HL-60 (cell line): Measurements from ENCODE around the gene DDIT3.

Experiments used
- CTCF ChIP-seq: IDR thresholded peaks from one replicate; pipeline ENCODE4 v1.5.1; 2011; ENCODE audit warnings: low read length, control low read depth, inconsistent platforms; ENCODE audit not compliant: insufficient read depth
- GABPA ChIP-seq: IDR thresholded peaks from 2 replicates; pipeline ENCODE4 v1.6.1; 2012; ENCODE audit warnings: low read depth
- POLR2AphosphoS5 ChIP-seq: IDR thresholded peaks from 2 replicates; pipeline ENCODE4 v1.6.1; 2012; ENCODE audit warnings: low read depth
- REST ChIP-seq: IDR thresholded peaks from 2 replicates; pipeline ENCODE4 v1.6.1; 2012; ENCODE audit warnings: low read depth; ENCODE audit not compliant: insufficient replicate concordance

- TF ChIP-seq REST = no peak
- no peak for TF ChIP-seq GABPA
- TF ChIP-seq CTCF = no peak
- TF ChIP-seq POLR2AphosphoS5 = no peak
Measured at GRCh38 chr12:57547288-57548012, 27.1 kb upstream of the DDIT3 start.
